ENCODE measurements around the gene MACROD2.

The MACROD2 gene

GRCh38 chr20:14341801-14342200, 346.5 kb downstream of the MACROD2 start:
- no peaks in the 10 kb centered on the region for H3K4me1 ChIP-seq (ENCODE audit: control insufficient read depth, insufficient read depth, low read length)
- 94 to 95% methylated on average over 4 of the region's 4 CpGs for WGBS, 2 experiments
- H3K36me3 ChIP-seq (ENCODE audit: control insufficient read depth, insufficient read depth, low read length), result no peaks in the 10 kb centered on the region
- H3K4me3 ChIP-seq (ENCODE audit: insufficient read depth, low read depth, low read length), result no peak overlapping the region
- no peak overlapping the region for H3K27ac ChIP-seq (ENCODE audit: insufficient read depth, low read depth, low read length, poor library complexity, severe bottlenecking)
- H3K9me3 ChIP-seq (ENCODE audit: control insufficient read depth, low read length), result no peaks in the 10 kb centered on the region
- no peaks in the 10 kb centered on the region for H3K27me3 ChIP-seq (ENCODE audit: control insufficient read depth, insufficient read depth, low read length, poor library complexity, severe bottlenecking)

GRCh38 chr20:14342918-14343317, 347.6 kb downstream of the MACROD2 start:
- Histone ChIP-seq H3K9me3 (ENCODE audit: control insufficient read depth, low read length) (no peaks in the 10 kb centered on the region), H3K4me3 (ENCODE audit: insufficient read depth, low read depth, low read length) (no peak overlapping the region), H3K36me3 (ENCODE audit: control insufficient read depth, insufficient read depth, low read length) (no peaks in the 10 kb centered on the region), H3K4me1 (ENCODE audit: control insufficient read depth, insufficient read depth, low read length) (no peaks in the 10 kb centered on the region), H3K27me3 (ENCODE audit: control insufficient read depth, insufficient read depth, low read length, poor library complexity, severe bottlenecking) (no peaks in the 10 kb centered on the region), H3K27ac (ENCODE audit: insufficient read depth, low read depth, low read length, poor library complexity, severe bottlenecking) (no peak overlapping the region)
- 75 to 86% methylated on average over 1 of the region's 1 CpG for WGBS, 2 experiments

GRCh38 chr20:14343491-14344065, 348.3 kb downstream of the MACROD2 start:
- Histone ChIP-seq H3K27ac (ENCODE audit: insufficient read depth, low read depth, low read length, poor library complexity, severe bottlenecking) (no peak overlapping the region), H3K36me3 (ENCODE audit: control insufficient read depth, insufficient read depth, low read length) (no peaks in the 10 kb centered on the region), H3K9me3 (ENCODE audit: control insufficient read depth, low read length) (no peaks in the 10 kb centered on the region), H3K4me1 (ENCODE audit: control insufficient read depth, insufficient read depth, low read length) (no peaks in the 10 kb centered on the region), H3K27me3 (ENCODE audit: control insufficient read depth, insufficient read depth, low read length, poor library complexity, severe bottlenecking) (no peaks in the 10 kb centered on the region), H3K4me3 (ENCODE audit: insufficient read depth, low read depth, low read length) (no peak overlapping the region)
- WGBS, 2 experiments, result 91 to 94% methylated on average over 2 of the region's 2 CpGs

- no peaks in the 10 kb centered on the region for H3K4me1 ChIP-seq (ENCODE audit: control insufficient read depth, insufficient read depth, low read length)
- H3K4me3 ChIP-seq (ENCODE audit: insufficient read depth, low read depth, low read length), result no peak overlapping the region
- WGBS, 2 experiments, result 40 to 83% methylated on average over 1 of the region's 1 CpG
- H3K27me3 ChIP-seq (ENCODE audit: control insufficient read depth, insufficient read depth, low read length, poor library complexity, severe bottlenecking), result no peaks in the 10 kb centered on the region
- no peaks in the 10 kb centered on the region for H3K9me3 ChIP-seq (ENCODE audit: control insufficient read depth, low read length)
- no peak overlapping the region for H3K27ac ChIP-seq (ENCODE audit: insufficient read depth, low read depth, low read length, poor library complexity, severe bottlenecking)
- no peaks in the 10 kb centered on the region for H3K36me3 ChIP-seq (ENCODE audit: control insufficient read depth, insufficient read depth, low read length)
These were observed 349.4 kb downstream of the MACROD2 start for GRCh38 chr20:14344746-14345145.

- H3K27ac ChIP-seq (ENCODE audit: insufficient read depth, low read depth, low read length, poor library complexity, severe bottlenecking), result no peak overlapping the region
- H3K4me1 ChIP-seq (ENCODE audit: control insufficient read depth, insufficient read depth, low read length), result no peaks in the 10 kb centered on the region
- 52 to 60% methylated on average over 1 of the region's 1 CpG for WGBS, 2 experiments
- no peak overlapping the region for H3K4me3 ChIP-seq (ENCODE audit: insufficient read depth, low read depth, low read length)
- H3K27me3 ChIP-seq (ENCODE audit: control insufficient read depth, insufficient read depth, low read length, poor library complexity, severe bottlenecking), result no peaks in the 10 kb centered on the region
- no peaks in the 10 kb centered on the region for H3K36me3 ChIP-seq (ENCODE audit: control insufficient read depth, insufficient read depth, low read length)
- H3K9me3 ChIP-seq (ENCODE audit: control insufficient read depth, low read length), result no peaks in the 10 kb centered on the region
These were observed 360.5 kb downstream of the MACROD2 start for GRCh38 chr20:14355791-14356190.

DNA sequence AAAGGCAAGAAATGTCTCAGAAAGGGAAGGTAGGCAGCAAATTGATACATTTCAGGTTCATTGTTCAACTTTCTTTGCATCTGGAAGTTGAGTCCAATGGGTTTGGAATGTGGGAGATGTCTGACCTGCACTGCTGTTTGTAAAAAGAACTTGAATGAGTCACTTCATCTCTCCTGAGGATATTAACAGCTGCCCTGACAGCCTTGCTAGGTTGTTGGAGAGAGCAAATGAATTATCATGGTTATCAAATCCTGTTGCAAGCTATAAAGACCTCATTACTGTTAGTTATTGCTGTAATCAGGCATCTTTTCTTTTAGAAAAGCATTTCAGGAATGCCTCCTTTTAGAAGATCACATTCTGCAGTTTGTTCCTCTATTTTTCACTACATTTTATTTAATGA, 365.1 kb downstream of the MACROD2 start:
- Histone ChIP-seq H3K36me3 (ENCODE audit: control insufficient read depth, insufficient read depth, low read length) (no peaks in the 10 kb centered on the region), H3K4me3 (ENCODE audit: insufficient read depth, low read depth, low read length) (no peak overlapping the region), H3K27me3 (ENCODE audit: control insufficient read depth, insufficient read depth, low read length, poor library complexity, severe bottlenecking) (no peaks in the 10 kb centered on the region), H3K27ac (ENCODE audit: insufficient read depth, low read depth, low read length, poor library complexity, severe bottlenecking) (no peak overlapping the region), H3K9me3 (ENCODE audit: control insufficient read depth, low read length) (no peaks in the 10 kb centered on the region), H3K4me1 (ENCODE audit: control insufficient read depth, insufficient read depth, low read length) (no peaks in the 10 kb centered on the region)

DNA sequence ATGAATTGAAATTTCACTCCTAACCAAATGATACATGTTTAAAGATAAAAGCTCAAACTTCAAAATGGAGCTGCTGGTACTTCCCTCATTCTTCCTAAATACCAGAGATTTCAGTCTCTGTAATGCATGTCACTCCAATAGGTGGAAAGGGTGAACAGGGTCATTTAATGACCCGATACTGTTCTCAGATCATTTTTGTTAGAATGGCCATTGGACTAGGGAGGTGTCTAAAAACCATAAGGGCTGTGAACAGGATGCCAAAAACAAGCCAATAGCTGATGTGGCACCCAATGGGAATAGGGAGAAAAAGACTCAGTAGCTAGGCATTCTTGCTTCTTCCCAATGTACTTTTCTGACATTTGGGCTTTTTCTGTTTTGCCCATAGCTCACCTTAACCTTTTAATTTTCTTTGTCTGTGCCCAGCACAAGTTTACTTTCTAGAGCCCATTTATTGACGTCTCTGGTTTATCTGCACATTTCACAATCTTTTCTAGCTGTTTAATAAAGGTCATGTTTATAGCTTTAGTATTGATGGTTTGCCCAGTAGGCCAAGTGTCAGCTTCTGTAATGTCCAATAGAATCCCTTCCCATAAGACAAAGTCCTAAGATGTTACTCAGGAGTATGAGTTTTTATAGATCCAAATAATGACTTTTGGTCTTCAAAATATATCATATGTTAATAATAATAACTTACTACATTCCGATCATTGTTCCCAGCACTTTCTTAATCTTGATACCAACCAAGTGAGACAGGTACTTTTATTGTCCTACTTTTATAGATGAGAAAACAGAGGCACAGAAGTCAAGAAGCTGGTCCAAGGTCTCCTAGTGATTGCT, 366.4 kb downstream of the MACROD2 start:
- no peaks in the 10 kb centered on the region for H3K4me1 ChIP-seq (ENCODE audit: control insufficient read depth, insufficient read depth, low read length)
- 97 to 98% methylated on average over 1 to 3 of the region's 3 CpGs for WGBS, 2 experiments

DNA sequence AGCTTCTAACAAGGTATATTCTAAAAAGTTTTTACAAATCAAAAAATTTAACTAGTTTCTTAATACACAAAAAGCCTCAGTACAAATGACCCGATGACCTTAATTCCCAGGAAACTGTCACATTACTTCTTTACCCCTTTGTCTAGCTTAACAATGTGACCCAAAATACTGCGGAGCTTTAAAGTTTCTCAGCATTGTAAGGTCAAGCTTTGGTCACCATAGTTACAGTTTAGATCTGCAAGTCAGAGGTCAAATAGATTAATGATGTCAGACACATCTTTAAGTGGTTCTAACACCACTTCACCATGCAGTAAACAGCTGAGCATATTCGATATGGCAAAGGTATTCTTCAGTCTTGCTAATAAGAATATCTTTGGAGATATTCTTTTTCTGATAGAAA, 378.9 kb downstream of the MACROD2 start:
- Histone ChIP-seq H3K4me1 (ENCODE audit: control insufficient read depth, insufficient read depth, low read length) (peaks cover 49% of the 10 kb centered on the region), H3K4me3 (ENCODE audit: insufficient read depth, low read depth, low read length) (no peak overlapping the region), H3K9me3 (ENCODE audit: control insufficient read depth, low read length) (no peaks in the 10 kb centered on the region), H3K36me3 (ENCODE audit: control insufficient read depth, insufficient read depth, low read length) (no peaks in the 10 kb centered on the region), H3K27ac (ENCODE audit: insufficient read depth, low read depth, low read length, poor library complexity, severe bottlenecking) (peak overlapping the region; percentile 52), H3K27me3 (ENCODE audit: control insufficient read depth, insufficient read depth, low read length, poor library complexity, severe bottlenecking) (no peaks in the 10 kb centered on the region)
- WGBS, 2 experiments, result 13 to 27% methylated on average over 2 to 3 of the region's 3 CpGs

More for the DNA sequence above, 366.4 kb downstream of the MACROD2 start:
- no peaks in the 10 kb centered on the region for H3K36me3 ChIP-seq (ENCODE audit: control insufficient read depth, insufficient read depth, low read length)
- H3K9me3 ChIP-seq (ENCODE audit: control insufficient read depth, low read length), result no peaks in the 10 kb centered on the region
- no peaks in the 10 kb centered on the region for H3K27me3 ChIP-seq (ENCODE audit: control insufficient read depth, insufficient read depth, low read length, poor library complexity, severe bottlenecking)
- H3K4me3 ChIP-seq (ENCODE audit: insufficient read depth, low read depth, low read length), result no peak overlapping the region
- no peak overlapping the region for H3K27ac ChIP-seq (ENCODE audit: insufficient read depth, low read depth, low read length, poor library complexity, severe bottlenecking)

GRCh38 chr20:14375416-14375985, 380.2 kb downstream of the MACROD2 start:
- H3K27me3 ChIP-seq (ENCODE audit: control insufficient read depth, insufficient read depth, low read length, poor library complexity, severe bottlenecking), result no peaks in the 10 kb centered on the region
- peak overlapping the region; percentile 60 for H3K27ac ChIP-seq (ENCODE audit: insufficient read depth, low read depth, low read length, poor library complexity, severe bottlenecking)
- no peaks in the 10 kb centered on the region for H3K9me3 ChIP-seq (ENCODE audit: control insufficient read depth, low read length)
- 29 to 34% methylated on average over 4 of the region's 4 CpGs for WGBS, 2 experiments
- H3K4me3 ChIP-seq (ENCODE audit: insufficient read depth, low read depth, low read length), result peak overlapping the region; percentile 4
- peaks cover 45% of the 10 kb centered on the region for H3K4me1 ChIP-seq (ENCODE audit: control insufficient read depth, insufficient read depth, low read length)
- H3K36me3 ChIP-seq (ENCODE audit: control insufficient read depth, insufficient read depth, low read length), result no peaks in the 10 kb centered on the region

DNA sequence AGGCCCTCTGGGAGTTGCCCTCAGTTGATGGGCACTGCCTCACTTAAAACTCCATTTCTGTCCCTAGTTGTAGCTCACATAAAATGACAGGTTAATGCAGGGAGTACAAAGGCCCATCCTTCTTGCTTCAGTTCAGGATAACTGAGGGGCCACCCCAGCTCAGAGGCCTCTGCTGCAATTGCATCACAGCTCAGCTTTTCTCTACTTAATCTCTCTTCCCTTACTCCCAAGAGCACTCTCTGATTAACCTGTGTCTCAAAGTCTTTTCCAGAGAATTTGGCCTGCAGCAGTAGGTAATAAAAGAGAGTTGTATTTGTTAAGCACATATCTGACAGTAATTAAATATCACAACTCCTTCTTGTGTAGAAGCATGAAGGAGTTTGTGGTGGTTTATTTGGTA, 383.0 kb downstream of the MACROD2 start:
- no peaks in the 10 kb centered on the region for H3K9me3 ChIP-seq (ENCODE audit: control insufficient read depth, low read length)
- H3K36me3 ChIP-seq (ENCODE audit: control insufficient read depth, insufficient read depth, low read length), result no peaks in the 10 kb centered on the region
- H3K4me3 ChIP-seq (ENCODE audit: insufficient read depth, low read depth, low read length), result no peak overlapping the region
- H3K4me1 ChIP-seq (ENCODE audit: control insufficient read depth, insufficient read depth, low read length), result peaks cover 38% of the 10 kb centered on the region
- H3K27ac ChIP-seq (ENCODE audit: insufficient read depth, low read depth, low read length, poor library complexity, severe bottlenecking), result peak overlapping the region; percentile 1
- H3K27me3 ChIP-seq (ENCODE audit: control insufficient read depth, insufficient read depth, low read length, poor library complexity, severe bottlenecking), result no peaks in the 10 kb centered on the region
